Uterus (tissue), 2 donors: Measurements from ENCODE around the gene GALNT4.

Source experiments
- POLR2A ChIP-seq, 2 donors: fragments of 450-650 bp; IDR thresholded peaks; one replicate each; pipeline ENCODE4 v1.6.1; 2016; ENCODE audit warnings: antibody characterized with exemption in 2 of 2, mild to moderate bottlenecking in 1 of 2, moderate library complexity in 1 of 2
- TF ChIP-seq, protein P1 (sequence below), 4 experiments: fragments of 200-600 bp in 2 of 4; fragments of 450-650 bp in 2 of 4; sonication (generic) in 2 of 4; IDR thresholded peaks; one replicate each; pipeline ENCODE4 v1.5.1; 2016 to 2019; ENCODE audit warnings: antibody characterized with exemption in 4 of 4, mild to moderate bottlenecking in 2 of 4, moderate library complexity in 1 of 4

DNA sequence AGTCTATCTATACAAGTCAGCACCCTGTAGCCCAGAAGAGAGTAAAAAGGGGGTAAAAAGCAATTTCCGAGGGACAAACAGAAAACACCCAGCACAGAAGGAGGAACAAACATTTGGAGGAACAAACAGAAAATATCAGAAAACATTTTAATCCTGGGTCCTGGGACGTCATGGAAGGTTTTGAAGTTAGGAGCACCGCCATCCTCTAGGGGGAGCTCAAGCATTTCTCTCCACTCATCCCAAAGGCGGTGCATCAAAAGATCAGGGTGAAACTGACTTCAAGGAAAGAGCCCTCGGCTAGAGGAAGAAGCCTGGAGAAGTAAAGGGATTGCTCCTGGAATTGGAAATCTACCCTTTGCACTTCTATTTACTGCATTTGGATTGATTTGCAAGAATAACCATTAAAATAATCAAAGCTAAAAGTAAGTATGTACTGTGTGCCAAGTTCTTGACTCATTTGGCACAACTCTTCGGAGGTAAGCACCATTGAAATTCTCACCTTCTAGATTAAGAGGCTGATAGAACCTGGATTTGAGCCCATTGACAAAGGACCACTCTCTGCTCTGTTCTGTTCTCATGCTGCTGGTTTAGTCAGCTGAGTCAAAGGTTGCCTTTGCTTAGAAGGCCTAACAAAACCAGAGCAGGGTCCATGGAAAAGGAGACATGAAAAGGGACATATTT, 18.5 kb upstream of the GALNT4 start:
- TF ChIP-seq POLR2A (IDR thresholded peaks at IDR 0.05) = no peak
- TF ChIP-seq, protein P1, sequence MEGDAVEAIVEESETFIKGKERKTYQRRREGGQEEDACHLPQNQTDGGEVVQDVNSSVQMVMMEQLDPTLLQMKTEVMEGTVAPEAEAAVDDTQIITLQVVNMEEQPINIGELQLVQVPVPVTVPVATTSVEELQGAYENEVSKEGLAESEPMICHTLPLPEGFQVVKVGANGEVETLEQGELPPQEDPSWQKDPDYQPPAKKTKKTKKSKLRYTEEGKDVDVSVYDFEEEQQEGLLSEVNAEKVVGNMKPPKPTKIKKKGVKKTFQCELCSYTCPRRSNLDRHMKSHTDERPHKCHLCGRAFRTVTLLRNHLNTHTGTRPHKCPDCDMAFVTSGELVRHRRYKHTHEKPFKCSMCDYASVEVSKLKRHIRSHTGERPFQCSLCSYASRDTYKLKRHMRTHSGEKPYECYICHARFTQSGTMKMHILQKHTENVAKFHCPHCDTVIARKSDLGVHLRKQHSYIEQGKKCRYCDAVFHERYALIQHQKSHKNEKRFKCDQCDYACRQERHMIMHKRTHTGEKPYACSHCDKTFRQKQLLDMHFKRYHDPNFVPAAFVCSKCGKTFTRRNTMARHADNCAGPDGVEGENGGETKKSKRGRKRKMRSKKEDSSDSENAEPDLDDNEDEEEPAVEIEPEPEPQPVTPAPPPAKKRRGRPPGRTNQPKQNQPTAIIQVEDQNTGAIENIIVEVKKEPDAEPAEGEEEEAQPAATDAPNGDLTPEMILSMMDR (IDR thresholded peaks at IDR 0.05) = peak; percentile 69 to 82 (median 72)
